DOHH2 (cell line): ENCODE results near the gene TFF3.

Experiments used
- H3F3A ChIP-seq: fragments of 200-600 bp; sonication (generic), shearing (Covaris generic); 2 replicates; pipeline ENCODE4 v1.6.0; 2016; ENCODE audit warnings: antibody characterized with exemption, mild to moderate bottlenecking; ENCODE audit not compliant: control insufficient read depth, insufficient read depth
- H3K27ac ChIP-seq: fragments of 200-600 bp; sonication (generic); 2 replicates; pipeline ENCODE4 v1.5.1; 2014; ENCODE audit warnings: low read depth, mild to moderate bottlenecking, low read length, moderate library complexity
- H3K27me3 ChIP-seq: fragments of 200-600 bp; sonication (generic); 2 replicates; pipeline ENCODE4 v1.6.1; 2014; ENCODE audit warnings: mild to moderate bottlenecking, low read length, mixed read lengths; ENCODE audit not compliant: control insufficient read depth
- H3K36me3 ChIP-seq: fragments of 200-600 bp; sonication (generic); 2 replicates; pipeline ENCODE4 v1.6.1; 2014; ENCODE audit warnings: mild to moderate bottlenecking, low read length, moderate library complexity, mixed read lengths; ENCODE audit not compliant: control insufficient read depth
- H3K4me1 ChIP-seq: fragments of 200-600 bp; sonication (generic); 2 replicates; pipeline ENCODE4 v1.6.1; 2014; ENCODE audit warnings: mild to moderate bottlenecking, low read length, mixed read lengths; ENCODE audit not compliant: control insufficient read depth
- H3K4me2 ChIP-seq: fragments of 200-600 bp; sonication (generic); 2 replicates; pipeline ENCODE4 v1.6.0; 2014; ENCODE audit warnings: mild to moderate bottlenecking, low read length, moderate library complexity
- H3K4me3 ChIP-seq: fragments of 200-600 bp; sonication (generic); 2 replicates; pipeline ENCODE4 v1.5.1; 2014; ENCODE audit warnings: mild to moderate bottlenecking, low read length, mixed read lengths
- H3K79me2 ChIP-seq: fragments of 200-600 bp; sonication (generic); 2 replicates; pipeline ENCODE4 v1.6.1; 2014; ENCODE audit warnings: mild to moderate bottlenecking, low read length, mixed read lengths; ENCODE audit not compliant: control insufficient read depth
- H3K9me2 ChIP-seq: fragments of 200-600 bp; sonication (generic); replicated peaks from 2 replicates; pipeline ENCODE4 v1.6.1; 2014; ENCODE audit warnings: mild to moderate bottlenecking, low read length, mixed read lengths; ENCODE audit not compliant: control insufficient read depth
- H3K9me3 ChIP-seq: fragments of 200-600 bp; sonication (generic); 2 replicates; pipeline ENCODE4 v1.6.1; 2014; ENCODE audit warnings: antibody characterized with exemption, low read length, mixed read lengths; ENCODE audit not compliant: control insufficient read depth, insufficient read depth
- H4K20me1 ChIP-seq: fragments of 200-600 bp; sonication (generic); 2 replicates; pipeline ENCODE4 v1.6.0; 2014; ENCODE audit warnings: low read depth, mild to moderate bottlenecking, antibody characterized with exemption, low read length, moderate library complexity; ENCODE audit not compliant: control insufficient read depth, insufficient read depth
- CTCF ChIP-seq: fragments of 200-600 bp; sonication (generic); IDR thresholded peaks from one replicate; pipeline ENCODE4 v1.5.1; 2014; ENCODE audit warnings: antibody characterized with exemption, mild to moderate bottlenecking, low read depth, low read length; ENCODE audit not compliant: poor library complexity, severe bottlenecking
- EZH2phosphoT487 ChIP-seq: fragments of 200-600 bp; sonication (generic); IDR thresholded peaks from 2 replicates; pipeline ENCODE4 v1.6.1; 2017; ENCODE audit warnings: borderline replicate concordance, mild to moderate bottlenecking, antibody characterized with exemption, low read length, moderate library complexity, mixed read lengths

Gene TFF3

DNA sequence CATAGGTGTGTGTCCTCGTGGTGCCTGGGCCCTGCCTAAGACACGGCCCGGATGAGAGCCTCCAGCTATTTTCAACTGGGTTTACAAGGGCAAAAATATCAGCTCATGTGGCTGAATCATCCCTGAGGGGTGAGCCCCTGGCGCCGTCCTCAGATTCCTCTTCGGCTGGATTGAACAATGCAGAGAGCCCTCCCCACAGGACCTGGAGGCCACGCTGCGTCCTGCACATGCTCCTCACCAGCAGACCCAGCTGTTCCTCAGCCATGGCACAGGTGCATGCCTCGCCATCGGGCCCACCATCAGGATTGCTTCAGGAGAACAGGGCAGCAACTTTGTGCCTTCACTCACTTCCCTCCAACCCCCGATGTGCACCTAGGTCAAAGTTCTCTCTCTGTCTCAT is 35.3 kb downstream of the TFF3 start:
- no peaks in the 10 kb centered on the region for H3K36me3 ChIP-seq
- H4K20me1 ChIP-seq, result no peaks in the 10 kb centered on the region
- no peak for TF ChIP-seq CTCF
- no peak for TF ChIP-seq EZH2phosphoT487
- H3K27me3 ChIP-seq, result no peaks in the 10 kb centered on the region
- H3K9me2 ChIP-seq, result no peaks in the 10 kb centered on the region
- H3K4me3 ChIP-seq, result no peak overlapping the region
- H3F3A ChIP-seq, result no peaks in the 10 kb centered on the region
- H3K9me3 ChIP-seq, result no peaks in the 10 kb centered on the region
- H3K4me1 ChIP-seq, result no peaks in the 10 kb centered on the region
- no peaks in the 10 kb centered on the region for H3K79me2 ChIP-seq
- H3K27ac ChIP-seq, result no peak overlapping the region
- H3K4me2 ChIP-seq, result no peak overlapping the region

DNA sequence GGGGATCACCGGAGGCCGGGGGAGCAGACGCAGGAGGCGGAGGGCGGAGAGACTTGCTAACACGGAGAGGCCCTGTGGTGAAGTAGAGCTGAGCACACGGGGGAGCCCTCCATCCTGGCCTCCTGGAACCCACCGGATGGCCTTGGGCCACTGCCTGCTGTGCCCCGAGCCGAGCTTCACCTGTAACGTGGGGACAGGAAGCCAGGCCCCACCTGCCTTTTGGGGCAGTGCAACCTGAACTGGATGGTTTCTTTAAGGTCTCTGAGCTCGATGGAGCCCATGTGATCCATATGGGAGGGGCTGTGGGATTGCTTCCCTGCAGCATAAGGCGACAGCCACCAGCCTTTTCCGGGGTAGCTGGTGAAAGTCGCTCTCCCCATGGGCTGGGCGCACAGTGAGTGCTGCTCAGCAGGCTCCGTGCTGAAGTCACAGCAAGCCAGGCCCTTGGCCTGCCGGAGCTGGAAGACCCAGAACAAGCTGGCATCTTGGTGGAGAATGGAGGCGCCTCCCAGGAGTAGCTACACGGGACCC is 35.8 kb downstream of the TFF3 start:
- no peaks in the 10 kb centered on the region for H3K4me1 ChIP-seq
- H3K9me2 ChIP-seq, result no peaks in the 10 kb centered on the region
- TF ChIP-seq EZH2phosphoT487 (no peak), CTCF (no peak)
- H3K36me3 ChIP-seq, result no peaks in the 10 kb centered on the region
- H3K27me3 ChIP-seq, result no peaks in the 10 kb centered on the region
- no peaks in the 10 kb centered on the region for H3F3A ChIP-seq
- no peak overlapping the region for H3K27ac ChIP-seq
- no peaks in the 10 kb centered on the region for H4K20me1 ChIP-seq
- no peaks in the 10 kb centered on the region for H3K9me3 ChIP-seq
- no peak overlapping the region for H3K4me3 ChIP-seq
- H3K79me2 ChIP-seq, result no peaks in the 10 kb centered on the region
- H3K4me2 ChIP-seq, result no peak overlapping the region

GRCh38 chr21:42278451-42279149 is 36.6 kb downstream of the TFF3 start:
- no peaks in the 10 kb centered on the region for H4K20me1 ChIP-seq
- no peak overlapping the region for H3K27ac ChIP-seq
- no peaks in the 10 kb centered on the region for H3F3A ChIP-seq
- H3K4me3 ChIP-seq, result no peak overlapping the region
- H3K79me2 ChIP-seq, result no peaks in the 10 kb centered on the region
- H3K27me3 ChIP-seq, result no peaks in the 10 kb centered on the region
- TF ChIP-seq CTCF, result no peak
- TF ChIP-seq EZH2phosphoT487, result no peak
- H3K4me2 ChIP-seq, result no peak overlapping the region
- no peaks in the 10 kb centered on the region for H3K9me3 ChIP-seq
- no peaks in the 10 kb centered on the region for H3K36me3 ChIP-seq
- no peaks in the 10 kb centered on the region for H3K9me2 ChIP-seq
- no peaks in the 10 kb centered on the region for H3K4me1 ChIP-seq
